ENCODE data around the gene LITAF. TPM values are rescaled to one million over a fixed set of nuclear protein-coding genes. Genes with fewer than 3 reads are reported as not detected.
"Not testable (repeated sequence)": the region's sequence is repeated elsewhere in the genome, so short reads cannot be mapped to it uniquely, and the experiment has no call there.

LITAF gene
- total RNA-seq, 2 experiments from 2014 or later = 127 to 130 TPM

- no peaks in the 10 kb centered on the region for H3K36me3 Mint-ChIP-seq
- H3K27ac Mint-ChIP-seq = no peak overlapping the region
- H3K27me3 Mint-ChIP-seq = no peaks in the 10 kb centered on the region
- no peaks in the 10 kb centered on the region for H3K9me3 Mint-ChIP-seq
- no peak overlapping the region for H3K4me3 Mint-ChIP-seq
- no peak for DNase-seq
- H3K4me1 Mint-ChIP-seq = peaks cover 34% of the 10 kb centered on the region
Measured at GRCh38 chr16:11611871-11612664, 25.3 kb upstream of the LITAF start.

GRCh38 chr16:11610580-11610979 is 23.9 kb upstream of the LITAF start:
- Mint-ChIP-seq H3K36me3 (no peaks in the 10 kb centered on the region), H3K27ac (no peak overlapping the region), H3K27me3 (no peaks in the 10 kb centered on the region), H3K4me1 (peaks cover 27% of the 10 kb centered on the region), H3K4me3 (no peak overlapping the region), H3K9me3 (no peaks in the 10 kb centered on the region)
- no peak for DNase-seq

- no peaks in the 10 kb centered on the region for H3K9me3 Mint-ChIP-seq
- no peaks in the 10 kb centered on the region for H3K36me3 Mint-ChIP-seq
- no peaks in the 10 kb centered on the region for H3K27me3 Mint-ChIP-seq
- no peak overlapping the region for H3K4me3 Mint-ChIP-seq
- no peak for DNase-seq
- no peak overlapping the region for H3K27ac Mint-ChIP-seq
- H3K4me1 Mint-ChIP-seq = peaks cover 26% of the 10 kb centered on the region
Measured at GRCh38 chr16:11610121-11610505, 23.4 kb upstream of the LITAF start.

- Mint-ChIP-seq H3K27ac (no peak overlapping the region), H3K9me3 (no peaks in the 10 kb centered on the region), H3K36me3 (no peaks in the 10 kb centered on the region), H3K27me3 (no peaks in the 10 kb centered on the region), H3K4me3 (no peak overlapping the region), H3K4me1 (peaks cover 22% of the 10 kb centered on the region)
- no peak for DNase-seq
Measured at GRCh38 chr16:11609474-11610120, 22.9 kb upstream of the LITAF start.

- no peak for DNase-seq
- Mint-ChIP-seq H3K4me1 (peaks cover 10% of the 10 kb centered on the region), H3K27ac (no peak overlapping the region), H3K27me3 (no peaks in the 10 kb centered on the region), H3K4me3 (no peak overlapping the region), H3K36me3 (no peaks in the 10 kb centered on the region), H3K9me3 (no peaks in the 10 kb centered on the region)
Measured at GRCh38 chr16:11605891-11606290, 19.2 kb upstream of the LITAF start.

GRCh38 chr16:11605564-11605886 is 18.8 kb upstream of the LITAF start:
- no peaks in the 10 kb centered on the region for H3K36me3 Mint-ChIP-seq
- H3K9me3 Mint-ChIP-seq = no peaks in the 10 kb centered on the region
- no peak overlapping the region for H3K27ac Mint-ChIP-seq
- H3K27me3 Mint-ChIP-seq = no peaks in the 10 kb centered on the region
- no peak for DNase-seq
- H3K4me3 Mint-ChIP-seq = no peak overlapping the region
- H3K4me1 Mint-ChIP-seq = peaks cover 10% of the 10 kb centered on the region

- H3K4me3 Mint-ChIP-seq = no peak overlapping the region
- H3K9me3 Mint-ChIP-seq = no peaks in the 10 kb centered on the region
- no peaks in the 10 kb centered on the region for H3K36me3 Mint-ChIP-seq
- no peak overlapping the region for H3K27ac Mint-ChIP-seq
- no peak for DNase-seq
- peaks cover 10% of the 10 kb centered on the region for H3K4me1 Mint-ChIP-seq
- H3K27me3 Mint-ChIP-seq = no peaks in the 10 kb centered on the region
Measured at GRCh38 chr16:11604783-11605563, 18.3 kb upstream of the LITAF start.

GRCh38 chr16:11604296-11604695 is 17.6 kb upstream of the LITAF start:
- H3K27ac Mint-ChIP-seq, H3K4me1 Mint-ChIP-seq, H3K9me3 Mint-ChIP-seq, H3K27me3 Mint-ChIP-seq, H3K36me3 Mint-ChIP-seq, H3K4me3 Mint-ChIP-seq, DNase-seq: not testable (repeated sequence)

- Mint-ChIP-seq H3K4me1 (peaks cover under 1% of the 10 kb centered on the region), H3K27me3 (no peaks in the 10 kb centered on the region), H3K4me3 (no peak overlapping the region), H3K27ac (no peak overlapping the region), H3K36me3 (no peaks in the 10 kb centered on the region), H3K9me3 (no peaks in the 10 kb centered on the region)
- DNase-seq = no peak
Measured at GRCh38 chr16:11603331-11603750, 16.6 kb upstream of the LITAF start.

GRCh38 chr16:11602321-11602720 is 15.6 kb upstream of the LITAF start:
- Mint-ChIP-seq H3K4me3 (no peak overlapping the region), H3K27me3 (no peaks in the 10 kb centered on the region), H3K27ac (no peak overlapping the region), H3K4me1 (peaks cover 8% of the 10 kb centered on the region), H3K9me3 (no peaks in the 10 kb centered on the region), H3K36me3 (no peaks in the 10 kb centered on the region)
- DNase-seq = no peak

- no peak overlapping the region for H3K4me3 Mint-ChIP-seq
- no peak overlapping the region for H3K27ac Mint-ChIP-seq
- no peaks in the 10 kb centered on the region for H3K27me3 Mint-ChIP-seq
- no peak for DNase-seq
- no peaks in the 10 kb centered on the region for H3K36me3 Mint-ChIP-seq
- H3K9me3 Mint-ChIP-seq = no peaks in the 10 kb centered on the region
- peaks cover 12% of the 10 kb centered on the region for H3K4me1 Mint-ChIP-seq
Measured at GRCh38 chr16:11601911-11602310, 15.2 kb upstream of the LITAF start.

- no peak for DNase-seq
- Mint-ChIP-seq H3K9me3 (no peaks in the 10 kb centered on the region), H3K4me3 (no peak overlapping the region), H3K27ac (no peak overlapping the region), H3K4me1 (peaks cover 13% of the 10 kb centered on the region), H3K36me3 (no peaks in the 10 kb centered on the region), H3K27me3 (no peaks in the 10 kb centered on the region)
Measured at GRCh38 chr16:11601425-11601824, 14.7 kb upstream of the LITAF start.

- no peak for DNase-seq
- Mint-ChIP-seq H3K4me1 (peaks cover 16% of the 10 kb centered on the region), H3K36me3 (no peaks in the 10 kb centered on the region), H3K9me3 (no peaks in the 10 kb centered on the region), H3K27me3 (no peaks in the 10 kb centered on the region), H3K27ac (no peak overlapping the region), H3K4me3 (no peak overlapping the region)
Measured at GRCh38 chr16:11599579-11599978, 12.9 kb upstream of the LITAF start.

- Mint-ChIP-seq H3K4me3 (no peak overlapping the region), H3K27me3 (no peaks in the 10 kb centered on the region), H3K36me3 (no peaks in the 10 kb centered on the region), H3K4me1 (peaks cover 17% of the 10 kb centered on the region), H3K9me3 (no peaks in the 10 kb centered on the region), H3K27ac (peak overlapping the region; percentile 44)
- DNase-seq = no peak
Measured at GRCh38 chr16:11597235-11598095, 10.7 kb upstream of the LITAF start.

Data from activated naive CD8-positive, alpha-beta T cell treated with anti-CD3 and anti-CD28 coated beads for 36 hours (primary cell).